GM18507 (cell line): ENCODE data around the gene HIC1.
"Not testable (repeated sequence)": the region's sequence is repeated elsewhere in the genome, so short reads cannot be mapped to it uniquely, and the experiment has no call there.

ENCODE experiments used
- DNase-seq: peaks from one replicate; pipeline ENCODE4 v3.0.0; 2011; ENCODE audit warnings: low read depth; ENCODE audit not compliant: insufficient read length; ENCODE audit errors: extremely low spot score
- FAIRE-seq: peaks from 2 replicates; lab custom pipeline; 2011; peaks lifted over from hg19 to GRCh38; lab: Jason Lieb, UNC

HIC1 gene, protein sequence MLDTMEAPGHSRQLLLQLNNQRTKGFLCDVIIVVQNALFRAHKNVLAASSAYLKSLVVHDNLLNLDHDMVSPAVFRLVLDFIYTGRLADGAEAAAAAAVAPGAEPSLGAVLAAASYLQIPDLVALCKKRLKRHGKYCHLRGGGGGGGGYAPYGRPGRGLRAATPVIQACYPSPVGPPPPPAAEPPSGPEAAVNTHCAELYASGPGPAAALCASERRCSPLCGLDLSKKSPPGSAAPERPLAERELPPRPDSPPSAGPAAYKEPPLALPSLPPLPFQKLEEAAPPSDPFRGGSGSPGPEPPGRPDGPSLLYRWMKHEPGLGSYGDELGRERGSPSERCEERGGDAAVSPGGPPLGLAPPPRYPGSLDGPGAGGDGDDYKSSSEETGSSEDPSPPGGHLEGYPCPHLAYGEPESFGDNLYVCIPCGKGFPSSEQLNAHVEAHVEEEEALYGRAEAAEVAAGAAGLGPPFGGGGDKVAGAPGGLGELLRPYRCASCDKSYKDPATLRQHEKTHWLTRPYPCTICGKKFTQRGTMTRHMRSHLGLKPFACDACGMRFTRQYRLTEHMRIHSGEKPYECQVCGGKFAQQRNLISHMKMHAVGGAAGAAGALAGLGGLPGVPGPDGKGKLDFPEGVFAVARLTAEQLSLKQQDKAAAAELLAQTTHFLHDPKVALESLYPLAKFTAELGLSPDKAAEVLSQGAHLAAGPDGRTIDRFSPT

DNA sequence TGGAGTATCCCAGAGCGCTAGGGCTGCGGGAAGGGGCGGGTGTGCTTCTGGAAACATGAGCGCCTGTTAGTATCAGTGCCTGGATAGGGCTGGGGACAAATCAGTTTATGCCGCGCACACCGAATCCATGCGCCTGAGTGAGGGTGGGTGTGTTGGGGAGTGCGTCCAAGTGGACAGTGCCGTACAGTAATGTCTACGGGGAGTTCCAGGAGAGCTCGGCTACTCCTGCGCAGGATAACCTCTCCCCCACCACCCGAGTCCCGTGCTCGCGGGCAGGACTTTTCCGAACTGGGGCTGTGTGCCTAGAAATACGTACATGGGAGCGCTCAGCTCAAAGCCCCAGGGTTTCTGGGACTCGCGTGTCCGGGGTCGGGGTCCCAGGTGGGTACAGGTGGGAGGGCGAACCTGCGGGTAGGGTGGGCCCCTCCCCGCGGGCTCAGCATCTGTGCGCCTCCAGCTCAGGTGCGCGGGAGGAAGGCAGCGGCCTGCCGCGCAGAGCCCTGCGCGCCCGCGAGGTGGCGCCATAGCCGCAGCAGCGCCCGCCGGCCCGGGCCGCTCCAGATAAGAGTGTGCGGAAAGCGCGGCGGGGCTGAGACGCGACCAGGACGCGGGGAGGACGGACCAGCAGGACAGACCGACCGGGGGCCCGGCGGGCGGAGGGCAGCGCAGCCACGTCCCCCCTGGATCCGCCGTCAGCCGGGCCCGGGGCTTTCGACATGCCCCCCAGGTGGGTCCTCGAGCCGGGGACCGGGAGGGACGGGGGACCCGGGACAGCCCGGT lies at the start of gene HIC1:
HIC1 (plus strand) TSS at position 592 of the 780 bp plus-strand sequence. CDS start 1,588 bp downstream, outside the sequence.
- DNase-seq, result no peak
- peak; percentile 86 for FAIRE-seq

DNA sequence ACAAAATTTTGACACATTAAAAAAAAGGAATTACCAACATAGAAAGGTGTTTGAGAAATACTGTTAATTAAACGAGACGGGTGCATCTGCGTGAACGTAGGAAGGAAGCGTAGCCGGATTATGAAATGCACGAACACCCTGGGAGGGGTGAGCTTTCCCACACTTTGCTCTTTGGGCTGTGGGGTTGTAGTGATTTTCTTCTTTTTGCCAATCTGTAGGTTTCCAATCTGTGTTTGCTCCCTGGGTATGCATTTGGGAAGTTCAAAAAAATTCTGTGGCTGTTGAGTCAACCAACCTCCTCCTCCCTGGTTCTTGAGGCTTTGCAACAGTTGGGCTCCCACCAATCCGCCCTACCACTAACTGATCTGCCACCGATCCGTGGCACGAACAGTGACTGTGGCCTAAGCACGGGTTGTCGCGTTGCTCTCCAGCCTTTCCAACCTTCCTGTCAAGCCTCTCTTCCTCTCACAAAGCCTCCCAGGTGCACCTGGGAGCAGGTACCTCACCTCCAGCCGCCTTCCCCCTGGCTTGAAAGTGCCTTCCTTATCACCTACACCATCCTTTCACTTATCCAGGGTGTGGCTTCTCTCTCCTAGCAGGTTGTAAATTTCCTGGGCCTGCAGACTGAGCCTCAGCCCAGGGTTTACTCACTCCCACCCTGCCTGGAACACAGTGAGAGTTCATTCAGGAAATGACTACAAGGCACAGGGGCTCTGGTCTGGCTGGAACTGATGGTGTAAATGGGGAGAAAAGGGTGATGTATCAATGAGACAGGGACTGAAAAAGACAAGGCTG lies 46.4 kb upstream of the HIC1 start:
- no peak for FAIRE-seq
- no peak for DNase-seq

DNA sequence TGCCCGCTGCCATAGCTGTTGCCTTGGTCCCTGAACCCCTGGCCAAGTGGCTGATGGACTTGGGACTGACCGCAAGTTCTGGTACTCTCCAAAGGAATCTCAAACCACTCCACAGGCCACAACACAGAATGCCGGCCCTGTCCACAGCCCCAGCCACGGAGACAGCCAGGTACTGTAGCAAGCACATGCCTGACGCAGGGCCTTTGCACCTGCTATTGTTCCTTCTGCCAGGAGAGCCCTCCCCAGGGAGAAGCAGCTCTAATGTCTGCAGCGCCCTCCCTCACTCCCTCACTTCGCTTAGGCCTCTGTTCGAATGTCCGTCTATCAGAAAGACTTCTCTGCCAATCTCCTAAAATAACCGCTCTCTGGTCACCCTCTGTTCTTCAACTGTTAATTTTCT lies 45.2 kb upstream of the HIC1 start:
- DNase-seq (no peak), FAIRE-seq (no peak)

DNA sequence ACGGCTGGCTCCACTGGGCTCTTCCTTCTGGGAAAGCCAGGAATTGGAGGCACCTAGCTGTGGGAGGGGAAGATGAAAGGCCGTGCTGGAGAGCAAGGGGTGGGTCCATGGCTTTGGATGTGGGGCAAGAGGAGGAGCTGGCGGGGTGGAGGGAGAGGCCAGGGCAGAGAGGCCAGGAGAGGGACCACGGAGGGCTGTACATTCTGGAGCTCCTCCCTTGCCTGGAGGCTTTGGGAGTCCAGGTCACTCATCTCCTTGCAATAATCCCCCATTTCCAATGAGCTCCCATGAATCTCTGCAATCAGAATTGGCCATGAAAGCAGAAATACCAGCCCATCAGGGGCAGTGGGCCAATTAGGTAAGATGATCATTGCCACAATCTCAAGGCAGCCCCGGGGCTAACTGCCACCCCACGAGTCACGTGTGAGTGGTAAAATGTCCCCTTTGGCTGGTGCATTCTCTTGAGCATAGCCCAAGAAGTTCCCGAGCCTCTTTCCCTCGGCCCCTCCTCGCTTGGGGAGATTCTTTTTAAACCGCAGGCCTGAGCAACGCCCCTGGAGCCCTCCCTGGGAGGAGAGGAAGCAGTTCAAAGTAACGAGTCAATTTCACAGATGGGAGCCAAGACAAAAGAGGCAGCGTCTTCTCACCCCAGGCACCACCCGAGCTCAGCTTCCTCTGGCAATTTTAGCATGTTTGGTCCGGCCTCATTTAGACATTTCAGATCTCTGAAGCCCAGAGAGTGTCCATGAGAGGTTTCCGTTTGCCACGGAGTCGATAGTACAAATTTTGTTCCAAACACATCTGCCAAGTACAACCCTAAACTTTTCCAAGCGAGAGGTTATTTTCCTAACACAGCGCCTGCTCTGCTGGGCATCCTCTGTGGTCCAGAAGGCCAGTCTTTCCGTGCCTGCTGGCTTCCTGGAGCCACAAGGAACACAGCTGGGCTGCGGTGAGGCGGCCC lies 43.2 kb upstream of the HIC1 start:
- DNase-seq (no peak), FAIRE-seq (no peak)

DNA sequence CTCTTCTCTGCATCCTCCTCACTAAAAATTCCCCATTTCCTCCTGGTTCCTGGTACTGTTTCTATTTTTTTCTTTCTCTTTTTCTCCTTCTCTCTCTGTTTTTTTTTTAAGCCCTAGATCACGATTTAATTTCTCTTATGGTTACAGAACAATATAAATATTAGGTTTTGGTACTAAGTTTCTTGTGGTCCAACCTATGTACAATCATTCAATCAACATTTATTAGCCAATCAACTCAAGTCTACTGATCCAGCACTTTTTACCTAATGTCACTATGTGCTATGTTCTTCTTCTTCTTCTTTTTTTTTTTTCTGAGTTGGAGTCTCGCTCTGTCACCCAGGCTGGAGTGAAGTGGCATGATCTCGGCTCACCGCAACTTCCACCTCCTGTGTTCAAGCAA lies 42.4 kb upstream of the HIC1 start:
- FAIRE-seq, result no peak

DNA sequence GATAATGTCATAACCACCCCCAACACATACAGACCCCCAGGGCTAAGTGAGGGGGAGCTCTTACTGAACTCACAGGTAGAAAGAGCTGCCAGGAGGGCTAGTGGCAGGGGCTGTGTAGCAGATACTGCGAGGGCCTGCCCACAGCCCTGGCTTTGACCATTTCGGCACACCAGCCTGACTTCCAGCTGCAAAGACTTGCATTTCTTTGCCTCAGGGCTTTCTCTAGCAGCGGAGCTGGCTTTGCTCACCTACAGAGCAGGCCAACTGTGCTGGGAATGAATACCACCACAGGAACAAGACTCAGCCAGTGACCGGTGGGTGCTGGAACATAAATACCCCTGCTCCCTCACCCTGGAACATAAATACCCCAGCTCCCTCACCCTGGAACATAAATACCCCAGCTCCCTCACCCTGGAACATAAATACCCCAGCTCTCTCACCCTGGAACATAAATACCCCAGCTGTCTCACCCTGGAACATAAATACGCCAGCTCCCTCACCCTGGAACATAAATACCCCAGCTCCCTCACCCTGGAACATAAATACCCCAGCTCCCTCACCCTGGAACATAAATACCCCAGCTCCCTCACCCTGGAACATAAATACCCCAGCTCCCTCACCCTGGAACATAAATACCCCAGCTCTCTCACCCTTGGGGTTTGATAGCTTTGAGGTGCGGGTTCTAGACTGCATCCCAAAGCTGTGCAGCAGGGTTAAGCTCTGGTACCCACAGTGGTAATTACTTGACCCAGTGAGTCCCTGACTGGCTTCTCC lies 41.5 kb upstream of the HIC1 start:
- not testable (repeated sequence) for FAIRE-seq, DNase-seq

More for the DNA sequence above, 42.4 kb upstream of the HIC1 start:
- no peak for DNase-seq

DNA sequence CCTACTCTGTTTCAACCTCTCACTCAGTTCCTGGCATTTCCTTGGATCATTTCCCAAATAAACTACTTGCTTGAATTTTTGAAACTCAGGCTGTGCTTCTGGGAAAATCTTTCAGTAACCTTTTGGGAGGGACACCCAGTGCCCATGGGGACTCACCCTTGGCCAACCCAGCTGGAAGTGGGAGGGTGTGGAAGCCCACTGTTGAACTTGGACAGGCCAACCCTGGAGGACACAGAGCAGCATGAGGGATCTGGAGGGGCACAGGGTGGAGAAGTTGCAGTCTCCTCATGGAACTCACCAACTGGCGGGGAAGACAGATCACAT lies 40.9 kb upstream of the HIC1 start:
- no peak for DNase-seq
- FAIRE-seq, result no peak

DNA sequence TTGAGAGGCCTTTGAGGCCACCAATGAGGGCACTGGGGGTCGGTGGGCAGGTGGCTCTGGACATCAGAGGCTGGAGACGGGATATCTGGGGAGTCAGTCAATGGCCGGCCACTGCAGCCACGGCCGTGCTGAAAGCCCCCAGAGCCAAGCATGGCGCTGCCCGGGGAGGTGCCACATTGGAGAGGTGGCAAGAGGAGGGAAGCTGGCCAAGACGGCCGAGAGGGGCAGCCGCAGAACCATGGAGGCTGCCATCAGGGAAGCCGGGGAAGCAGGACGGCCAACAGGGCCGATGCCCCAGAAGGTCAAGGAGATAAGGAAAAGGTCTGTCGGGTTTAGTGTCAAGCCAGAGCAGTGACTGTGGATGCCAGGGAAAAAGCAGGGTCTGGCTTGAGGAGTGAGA lies 39.6 kb upstream of the HIC1 start:
- DNase-seq (no peak), FAIRE-seq (no peak)

DNA sequence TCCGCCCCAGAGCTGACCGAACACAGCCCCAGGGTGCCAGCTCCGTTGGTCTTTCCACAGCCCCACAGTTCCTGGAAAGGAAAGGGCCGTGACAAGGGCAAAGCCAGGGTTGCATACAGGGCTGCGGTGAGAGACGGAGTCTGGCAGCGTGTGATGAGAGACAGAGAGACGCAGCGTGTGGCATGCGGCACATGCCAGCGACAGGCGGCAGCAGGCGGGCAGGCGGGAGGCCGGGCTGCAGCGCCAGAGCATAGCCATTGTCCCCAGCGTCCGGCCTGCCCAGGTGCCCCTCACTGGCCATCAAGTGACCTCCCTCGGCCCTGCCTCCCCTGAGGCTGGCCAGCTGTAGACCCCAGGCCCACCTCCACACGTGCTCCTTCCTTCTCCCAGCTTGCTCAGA lies 38.4 kb upstream of the HIC1 start:
- DNase-seq (no peak), FAIRE-seq (no peak)

DNA sequence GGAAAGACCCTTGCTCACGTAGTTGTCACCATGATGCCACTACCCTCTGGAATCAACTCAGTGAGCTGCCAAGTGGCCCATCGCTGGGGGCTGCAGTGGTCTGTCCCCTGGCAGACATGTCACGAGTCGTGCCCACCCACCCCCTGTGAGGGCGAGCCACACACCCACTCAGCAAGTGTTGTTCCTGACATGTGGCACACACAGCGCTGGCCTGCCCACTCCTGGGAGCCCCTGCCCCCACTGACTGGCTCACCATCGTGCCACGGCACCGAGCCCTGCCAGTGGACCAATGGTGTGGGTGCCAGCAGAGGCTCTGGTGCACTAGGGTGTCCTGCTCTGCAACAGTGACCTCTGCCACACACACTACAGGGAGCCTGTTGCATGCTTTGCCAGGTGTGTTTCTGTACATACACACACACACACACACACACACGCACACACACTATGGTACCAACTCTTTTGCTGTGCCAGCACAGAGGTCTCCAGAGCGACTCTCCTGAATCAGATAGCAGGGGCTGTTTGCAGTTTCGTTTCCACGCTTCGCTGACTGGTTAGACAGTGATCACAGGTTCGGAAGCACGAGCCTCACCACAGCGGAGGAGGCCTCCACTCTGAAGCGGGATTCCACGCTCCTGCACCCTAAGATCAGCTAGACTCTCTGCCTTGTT lies 37.5 kb upstream of the HIC1 start:
- FAIRE-seq (peak; percentile 60), DNase-seq (no peak)

DNA sequence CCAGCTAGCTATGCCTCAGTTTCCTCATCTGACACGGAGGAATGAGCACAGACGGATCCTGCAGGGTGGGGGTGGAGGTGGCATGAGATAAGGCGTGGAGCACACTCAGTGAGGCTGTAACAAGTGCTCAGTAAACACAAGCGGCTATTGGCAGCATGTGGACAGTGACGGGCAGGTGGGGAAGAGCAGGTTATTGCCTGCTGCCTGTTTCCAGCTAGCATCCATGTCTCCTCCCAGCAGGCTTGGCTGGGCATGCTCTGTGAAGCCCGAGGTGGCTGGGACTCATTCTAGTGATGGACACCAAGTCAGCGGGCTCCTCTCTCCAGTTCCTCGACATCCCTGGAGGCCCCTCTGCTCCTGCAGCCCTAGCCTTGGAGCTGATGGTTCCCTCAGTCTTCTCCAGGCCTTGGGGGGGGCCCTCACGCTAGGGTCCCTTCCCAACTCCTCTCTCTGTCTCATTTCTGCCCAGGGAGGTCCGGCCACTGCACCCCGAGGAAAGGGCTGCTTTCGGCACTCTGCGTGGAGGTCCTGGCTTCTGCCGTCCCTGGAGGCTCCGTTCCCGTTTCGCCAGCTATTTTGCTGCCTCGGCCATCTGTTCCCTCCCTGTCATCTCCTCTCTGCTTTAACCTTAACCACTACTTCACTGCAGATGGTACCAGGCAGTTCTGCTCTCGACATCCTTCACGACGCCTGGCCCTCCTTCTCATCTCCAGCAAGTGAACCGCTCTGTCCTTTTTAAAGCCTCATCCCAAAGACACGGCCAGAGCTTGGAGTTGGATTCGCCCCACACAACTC lies 36.0 kb upstream of the HIC1 start:
- DNase-seq (no peak), FAIRE-seq (no peak)

DNA sequence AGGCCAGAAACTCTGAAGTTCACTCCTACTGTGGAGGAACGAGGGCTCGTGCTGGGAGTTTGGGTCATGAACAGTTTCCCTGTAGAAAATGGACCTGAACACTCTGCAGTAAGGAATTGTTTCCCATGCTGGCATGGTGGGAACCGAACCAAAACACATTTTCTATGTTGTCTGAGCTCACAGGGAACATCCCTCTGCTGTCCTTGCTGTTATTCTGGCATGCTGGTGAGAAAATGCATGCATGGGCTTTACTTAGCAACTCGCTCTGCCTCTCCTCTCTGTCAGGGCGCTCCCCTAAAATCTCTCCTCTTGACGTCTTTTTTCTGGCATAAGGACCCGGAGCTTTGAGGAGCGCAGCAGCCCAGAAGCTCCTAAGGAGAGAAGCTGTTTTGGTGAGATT lies 35.2 kb upstream of the HIC1 start:
- DNase-seq (no peak), FAIRE-seq (no peak)

DNA sequence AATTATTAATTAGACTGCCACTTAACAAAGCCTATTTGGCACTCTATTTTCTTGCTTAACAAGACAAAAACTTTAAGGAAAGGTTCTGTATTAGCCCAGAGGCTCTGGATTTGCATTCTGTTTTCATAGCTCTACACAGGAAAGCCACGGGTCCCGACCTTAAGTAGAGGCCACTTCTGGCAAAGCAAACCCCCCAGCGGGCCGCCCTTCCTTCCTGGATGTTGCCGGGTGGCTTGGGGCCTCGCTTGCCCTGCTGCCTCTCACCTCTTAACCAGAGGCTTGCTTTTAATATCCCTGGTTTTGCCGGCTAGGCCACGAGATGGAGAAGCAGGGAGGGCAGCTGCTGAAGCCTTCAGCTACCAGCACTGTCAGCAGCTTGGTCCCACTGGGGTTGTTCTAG lies 34.2 kb upstream of the HIC1 start:
- no peak for DNase-seq
- FAIRE-seq, result no peak

DNA sequence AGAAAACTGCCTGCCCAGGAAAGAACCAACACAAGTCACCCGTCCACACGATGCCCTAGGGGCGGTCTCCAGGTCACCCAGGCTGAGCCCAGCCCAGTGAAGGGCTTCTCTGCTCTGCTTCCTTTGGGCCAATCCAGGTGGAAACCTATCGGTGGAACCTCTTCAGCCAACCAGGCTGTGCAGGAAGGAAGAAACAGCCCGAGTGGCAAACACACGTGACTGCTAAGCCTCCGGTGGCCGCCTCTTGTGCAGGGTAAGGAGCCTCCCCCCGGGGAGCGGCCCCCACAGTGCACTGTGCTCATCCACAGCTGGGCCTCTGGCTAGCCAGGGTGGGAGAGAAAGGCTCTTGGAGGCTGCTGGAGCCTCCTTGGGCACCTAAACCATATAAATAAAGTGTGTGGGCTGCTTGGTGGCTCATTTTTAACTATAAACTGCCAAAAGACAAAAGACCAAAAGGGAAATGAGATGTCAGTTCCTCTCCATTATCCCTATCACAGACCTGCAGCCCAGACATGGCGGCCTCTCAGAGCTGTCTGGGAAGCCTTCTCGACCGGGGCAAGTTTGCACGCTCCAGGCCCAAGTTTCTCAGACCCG lies 32.2 kb upstream of the HIC1 start:
- no peak for DNase-seq
- FAIRE-seq, result no peak

DNA sequence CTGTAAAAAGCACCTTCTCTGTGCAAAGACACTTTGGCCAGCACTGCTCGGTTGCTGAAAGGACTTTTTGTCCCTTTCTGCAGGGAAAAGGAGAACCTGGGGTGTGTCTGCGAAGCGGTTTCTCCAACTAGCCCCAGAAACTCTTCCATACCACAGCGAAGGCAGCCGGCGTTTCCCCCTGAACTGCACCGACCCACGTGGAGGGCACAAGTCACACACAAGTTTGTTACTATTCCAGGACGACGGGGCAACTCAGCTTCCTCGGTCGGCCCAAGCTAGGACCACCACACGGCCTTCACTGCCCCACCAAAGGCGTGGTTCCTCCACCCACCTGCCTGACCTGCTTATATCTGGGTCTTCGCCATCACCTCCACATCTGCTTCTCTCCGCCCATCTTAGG lies 31.6 kb upstream of the HIC1 start:
- DNase-seq (no peak), FAIRE-seq (no peak)
